ENCODE measurements around the gene CD80.
"Not testable (repeated sequence)": the region's sequence is repeated elsewhere in the genome, so short reads cannot be mapped to it uniquely, and the experiment has no call there.

Gene CD80

DNA sequence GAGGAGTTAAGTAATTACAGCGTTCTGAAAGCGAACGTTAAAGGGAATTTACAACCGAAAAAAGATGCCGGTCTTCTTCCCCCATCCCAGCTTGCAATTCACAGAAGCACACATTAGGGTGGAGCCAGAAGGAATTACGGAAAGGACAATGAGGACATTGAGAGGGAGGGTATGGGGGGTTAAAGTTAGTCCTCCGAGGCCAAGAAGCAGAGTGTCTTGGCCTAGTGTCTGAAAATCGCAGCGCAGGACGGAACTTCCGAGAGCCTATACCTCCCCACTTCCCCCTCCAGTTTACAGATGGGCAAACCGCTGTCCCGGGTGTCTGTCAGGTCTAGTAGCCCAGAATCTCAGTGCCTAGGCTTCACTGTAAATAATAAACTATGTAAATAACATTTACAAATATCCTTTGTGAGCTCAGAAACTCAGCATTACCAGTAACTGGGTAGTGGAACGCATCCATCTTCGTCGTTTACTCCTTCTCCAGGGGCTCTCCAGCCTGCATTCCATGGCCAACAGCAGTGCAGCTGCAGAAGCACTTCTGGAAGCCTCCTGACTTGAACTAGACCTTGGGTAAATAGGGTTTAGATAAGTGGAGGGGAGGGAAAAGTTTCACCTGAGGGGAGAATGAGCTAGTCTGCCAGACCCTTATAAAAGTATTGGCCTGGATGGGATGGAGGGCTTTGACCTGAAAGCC, 20.8 kb upstream of the CD80 start:
- DNase-seq, result peak; percentile 58

DNA sequence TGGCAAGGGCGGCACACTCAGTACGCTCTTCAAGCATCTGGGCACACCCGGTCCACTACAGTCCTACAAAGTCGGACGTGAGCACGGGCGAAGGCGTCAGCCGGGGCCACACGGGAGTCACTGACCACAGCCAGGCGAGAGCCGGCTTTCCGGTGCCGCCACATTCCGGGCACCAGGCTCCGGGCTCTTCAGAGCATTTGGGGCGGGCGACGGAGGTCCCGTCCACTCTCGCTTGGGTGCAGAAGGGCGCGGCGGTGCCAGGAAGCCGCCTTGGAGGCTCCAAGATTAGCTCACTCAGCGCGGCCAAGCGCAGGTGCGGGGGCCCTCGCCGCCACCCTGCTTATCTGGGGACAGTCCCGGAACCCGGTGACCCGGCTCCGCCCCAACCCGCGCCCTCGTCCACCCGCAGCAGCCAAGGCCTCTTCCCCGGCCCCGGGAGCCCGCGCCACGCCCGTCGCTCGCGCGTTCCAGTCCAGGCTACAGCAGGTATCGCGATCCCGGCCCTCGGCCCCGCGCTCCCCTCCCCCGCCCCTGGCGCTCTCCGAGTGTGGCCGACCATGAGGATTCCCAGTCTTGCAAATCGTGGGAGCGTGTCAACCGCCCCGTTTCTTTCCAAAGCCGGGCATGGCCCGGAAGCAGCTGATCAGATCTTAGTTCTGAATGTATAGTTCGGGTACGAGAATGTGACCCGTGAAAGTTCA, 20.1 kb upstream of the CD80 start, which contains the start of gene ADPRH:
Gene ADPRH (plus strand): TSS at position 127 of the 701 bp plus-strand sequence. CDS start 2,678 bp downstream, outside the sequence.
- DNase-seq, result peak; percentile 90

DNA sequence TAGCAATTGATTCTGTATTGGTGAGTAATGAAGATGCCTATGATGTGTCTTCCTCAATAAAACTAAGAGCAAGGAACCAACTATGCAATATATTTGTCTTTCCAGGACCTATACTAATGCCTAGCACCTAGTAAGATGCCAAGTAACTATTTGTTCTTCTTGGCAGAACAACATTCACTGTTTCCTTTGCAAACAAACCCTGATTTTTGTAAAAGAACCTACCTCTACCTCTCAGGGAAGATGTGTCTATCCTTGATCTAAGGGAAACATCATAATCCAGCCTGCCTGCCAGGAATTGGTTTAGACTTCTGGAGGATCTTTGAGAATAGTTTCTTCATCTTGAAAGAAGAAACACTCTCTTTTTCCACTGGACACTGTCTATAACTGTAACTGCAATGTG, 16.1 kb upstream of the CD80 start:
- DNase-seq, result no peak

DNA sequence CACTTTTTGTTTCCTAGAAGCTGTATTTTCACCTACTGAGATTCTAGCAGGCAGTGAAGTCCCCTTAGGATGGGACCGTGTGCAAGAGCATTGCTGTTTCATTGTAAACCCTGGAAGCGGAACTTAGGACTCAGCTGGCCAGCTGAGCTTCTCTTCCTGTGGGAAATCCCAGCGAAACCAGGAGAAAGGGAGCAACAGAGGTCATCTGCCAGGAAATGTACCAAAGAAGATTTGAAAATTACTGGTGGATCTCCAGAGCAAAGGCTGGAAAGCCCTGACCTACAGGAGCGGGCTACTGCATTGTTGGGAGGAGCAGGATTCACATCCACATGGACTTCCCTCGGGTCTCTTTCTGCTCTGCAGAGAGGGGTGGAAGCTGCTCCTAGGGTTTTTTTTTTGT, 12.3 kb upstream of the CD80 start:
- DNase-seq, result no peak

DNA sequence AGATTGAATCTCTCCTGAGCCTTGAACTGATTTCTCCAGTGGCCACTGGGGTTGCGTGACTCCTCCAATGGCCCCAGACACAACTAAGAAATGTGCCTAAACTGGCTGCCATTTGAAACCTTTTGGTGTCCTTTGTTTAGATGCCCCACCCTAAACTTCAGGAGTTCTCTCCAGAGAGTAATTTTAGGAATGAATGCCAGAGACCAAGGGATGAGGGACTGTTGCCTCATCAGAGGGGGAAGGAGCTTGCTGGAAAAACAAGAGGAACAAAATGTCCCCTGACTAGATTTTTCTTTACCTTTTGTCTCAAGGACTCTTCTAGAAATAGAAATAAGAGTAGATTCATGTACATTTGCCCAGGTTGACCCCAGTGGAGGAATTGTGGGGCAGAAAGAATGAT, 11.8 kb upstream of the CD80 start:
- DNase-seq, result no peak

DNA sequence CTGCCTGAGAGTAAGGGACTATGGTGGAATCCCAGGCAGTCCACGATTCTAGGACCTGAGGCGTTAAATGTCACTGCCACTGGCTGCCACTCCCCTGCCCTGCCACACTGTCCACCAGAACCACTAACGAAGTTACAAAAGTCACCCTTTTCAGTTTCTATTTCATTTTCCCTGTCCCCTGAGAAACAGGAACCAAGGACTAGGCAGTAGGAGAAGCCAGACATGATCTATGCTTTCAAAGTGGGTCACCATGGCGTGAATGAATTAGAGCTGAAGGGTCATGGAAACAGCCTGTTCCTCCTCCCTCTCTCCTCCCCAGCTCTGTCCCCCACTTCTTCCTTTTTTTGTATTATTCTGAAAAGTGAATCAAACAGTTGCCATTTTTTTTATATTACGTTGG, 10.8 kb upstream of the CD80 start:
- no peak for DNase-seq

DNA sequence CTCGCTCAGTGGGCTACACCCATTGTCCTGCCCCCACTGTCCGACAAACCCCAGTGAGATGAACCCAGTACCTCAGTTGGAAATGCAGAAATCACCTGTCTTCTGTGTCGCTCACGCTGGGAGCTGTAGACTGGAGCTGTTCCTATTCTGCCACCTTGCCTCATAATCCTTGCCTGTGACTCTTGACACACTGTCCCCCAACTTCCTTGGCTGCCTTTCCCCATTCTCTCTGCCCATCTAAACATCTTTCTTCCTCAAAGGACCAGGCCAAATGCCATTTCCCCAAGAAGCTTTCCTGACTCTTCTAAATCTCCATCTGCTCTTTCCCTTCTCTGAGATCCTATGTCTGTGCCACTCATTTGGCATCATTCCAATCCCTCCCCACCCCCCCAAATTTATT, 9.7 kb upstream of the CD80 start:
- DNase-seq, result no peak

DNA sequence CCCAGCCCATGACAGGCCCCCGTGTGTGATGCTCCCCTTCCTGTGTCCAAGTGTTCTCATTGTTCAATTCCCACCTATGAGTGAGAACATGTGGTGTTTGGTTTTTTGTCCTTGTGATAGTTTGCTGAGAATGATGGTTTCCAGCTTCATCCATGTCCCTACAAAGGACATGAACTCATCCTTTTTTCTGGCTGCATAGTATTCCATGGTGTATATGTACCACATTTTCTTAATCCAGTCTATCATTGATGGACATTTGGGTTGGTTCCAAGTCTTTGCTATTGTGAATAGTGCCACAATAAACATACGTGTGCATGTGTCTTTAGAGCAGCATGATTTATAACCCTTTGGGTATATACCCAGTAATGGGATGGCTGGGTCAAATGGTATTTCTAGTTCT, 3.9 kb upstream of the CD80 start:
- DNase-seq, result not testable (repeated sequence)

DNA sequence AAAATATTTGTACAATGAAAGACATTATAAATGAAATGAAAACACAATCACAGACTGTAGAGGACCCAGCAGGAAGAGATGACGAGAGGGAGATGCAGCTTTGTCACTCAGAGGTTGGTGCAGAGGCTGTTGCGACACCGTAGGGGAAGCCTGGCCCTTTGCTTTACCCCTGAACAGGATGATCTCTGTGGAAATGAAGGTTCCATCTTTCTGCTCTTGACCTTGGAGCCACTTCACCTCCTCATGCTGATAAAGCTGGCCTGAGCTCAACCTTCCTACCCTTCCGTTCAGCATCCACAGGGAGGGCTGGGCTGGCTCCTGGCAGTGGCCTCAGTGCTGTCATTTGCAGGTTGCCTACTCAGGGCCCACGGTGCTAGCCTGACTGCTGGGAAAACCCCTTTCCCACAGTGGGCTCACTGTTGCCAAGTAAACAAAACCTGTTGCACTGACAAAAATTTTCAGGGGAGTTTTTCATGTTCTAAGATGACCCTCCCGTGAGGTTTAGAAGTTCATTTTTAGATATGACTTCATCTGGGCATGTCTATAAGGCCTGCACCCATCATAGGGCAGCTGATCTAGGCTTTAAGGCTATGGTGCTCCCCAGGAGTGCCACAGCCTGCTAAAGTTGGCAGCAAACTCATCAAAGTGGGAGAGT, 3.0 kb upstream of the CD80 start:
- no peak for DNase-seq

DNA sequence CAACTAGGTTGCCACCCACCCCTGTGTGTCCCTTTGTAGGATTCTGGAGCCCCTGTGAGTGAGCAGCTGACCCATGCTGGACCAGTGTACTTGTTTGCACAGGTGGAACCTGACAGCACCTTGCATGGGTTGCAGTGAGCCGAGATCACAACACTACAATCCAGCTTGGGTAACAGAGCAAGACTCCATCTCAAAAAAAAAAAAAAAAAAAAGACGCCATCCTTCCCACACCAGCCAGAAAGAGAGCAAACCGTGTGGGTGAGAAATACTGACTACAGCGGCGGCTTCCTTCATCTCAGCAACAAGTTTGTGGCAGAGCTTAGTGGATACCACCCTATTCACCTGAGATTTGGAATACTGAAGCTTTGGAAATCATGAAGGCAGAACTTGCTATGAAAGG, 746 bp upstream of the CD80 start:
- DNase-seq, result no peak

DNA sequence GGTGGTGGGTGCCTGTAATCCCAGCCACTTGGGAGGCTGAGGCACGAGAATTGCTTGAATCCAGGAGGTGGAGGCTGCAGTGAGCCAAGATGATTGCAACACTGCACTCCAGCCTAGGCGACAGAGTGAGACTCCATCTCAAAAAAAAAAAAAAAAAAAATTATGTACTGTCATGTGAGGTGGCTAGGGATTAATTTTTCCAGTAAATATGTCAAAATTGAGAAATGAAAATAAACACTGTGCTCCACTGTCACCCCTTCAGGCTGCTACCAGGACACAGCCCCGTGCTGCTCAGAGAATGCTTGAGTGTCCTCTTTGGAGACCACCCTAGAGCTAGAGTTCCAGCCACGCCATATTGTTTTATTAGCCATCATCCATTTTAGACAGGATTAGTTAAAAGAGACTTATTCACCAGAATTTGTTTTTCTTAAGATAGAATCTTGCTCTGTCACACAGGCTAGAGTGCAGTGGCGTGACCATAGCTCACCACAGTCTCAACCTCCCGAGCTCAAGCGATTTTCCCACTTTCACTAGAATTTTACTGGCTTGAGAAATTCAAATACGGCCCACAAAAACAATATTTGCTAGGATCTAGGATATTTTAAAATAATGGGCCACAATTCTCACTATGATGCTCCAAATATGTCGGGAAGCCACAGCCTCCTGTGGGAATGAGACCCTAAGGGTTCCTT, 642 bp downstream of the CD80 start:
- DNase-seq, result no peak

DNA sequence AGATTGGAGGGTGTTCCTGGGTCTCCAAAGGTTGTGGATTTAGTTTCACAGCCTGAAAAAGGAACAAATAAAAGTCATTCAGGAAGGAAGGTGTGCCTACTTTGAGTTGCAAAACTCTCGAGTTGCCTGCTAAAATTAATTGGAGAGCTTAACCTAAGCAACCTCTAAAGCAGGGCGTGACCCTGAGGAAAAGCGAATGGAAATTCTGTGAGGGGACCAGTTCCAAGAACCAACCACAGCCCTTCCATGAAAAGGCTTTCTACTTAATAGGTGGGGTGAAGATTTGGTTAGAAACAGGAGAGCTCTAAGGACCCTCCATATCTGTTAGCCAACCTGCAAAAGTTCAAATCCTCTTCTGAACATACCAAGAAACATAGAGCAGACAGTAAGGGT, 1.5 kb downstream of the CD80 start:
- DNase-seq, result no peak

DNA sequence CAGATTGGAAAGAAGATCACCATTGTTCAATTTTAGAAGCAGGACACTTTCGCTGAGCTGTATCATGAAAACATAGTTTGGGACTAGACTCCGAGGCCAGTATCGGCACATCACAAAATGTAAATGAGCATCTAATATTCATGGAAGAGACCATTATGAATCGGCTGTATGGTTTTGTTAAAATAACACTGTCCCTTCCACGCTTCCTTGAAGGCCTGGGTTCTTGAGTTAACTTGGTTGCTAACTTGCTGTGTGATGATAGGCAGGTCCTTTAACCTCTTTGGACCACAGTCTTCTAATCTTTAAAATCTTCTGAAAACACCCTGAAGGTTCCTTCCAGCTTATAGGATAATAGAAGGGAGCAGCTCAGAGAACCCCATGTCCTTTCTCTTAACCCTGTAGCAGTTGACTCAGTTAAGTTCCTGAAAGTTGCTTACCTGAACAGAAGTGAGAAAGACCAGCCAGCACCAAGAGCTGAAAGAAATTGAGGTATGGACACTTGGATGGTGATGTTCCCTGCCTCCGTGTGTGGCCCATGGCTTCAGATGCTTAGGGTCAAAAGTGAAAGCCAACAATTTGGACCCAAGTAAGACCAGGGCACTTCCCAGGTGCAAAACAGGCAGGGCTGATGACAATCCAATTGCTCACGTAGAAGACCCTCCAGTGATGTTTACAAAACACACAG, 2.1 kb downstream of the CD80 start:
- DNase-seq, result no peak

DNA sequence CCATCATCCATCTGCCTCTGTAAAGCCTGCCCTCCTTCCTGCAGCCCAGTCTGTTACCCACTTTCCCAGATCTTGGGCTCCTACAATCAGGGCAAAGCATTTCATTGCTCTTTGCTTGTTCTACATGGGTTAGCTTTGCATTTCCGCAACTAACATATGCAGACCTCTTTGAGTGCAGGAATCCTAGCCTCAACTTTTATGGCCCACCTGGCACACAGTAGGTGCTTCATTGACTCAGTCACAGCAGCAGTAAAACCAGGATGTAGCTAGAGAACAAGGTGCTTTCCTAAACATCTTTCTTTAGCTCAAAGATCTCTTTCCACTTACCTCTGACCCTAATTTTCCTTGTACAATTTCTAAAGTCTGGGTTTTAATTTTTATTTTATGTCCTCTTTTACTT, 3.5 kb downstream of the CD80 start:
- DNase-seq, result no peak

DNA sequence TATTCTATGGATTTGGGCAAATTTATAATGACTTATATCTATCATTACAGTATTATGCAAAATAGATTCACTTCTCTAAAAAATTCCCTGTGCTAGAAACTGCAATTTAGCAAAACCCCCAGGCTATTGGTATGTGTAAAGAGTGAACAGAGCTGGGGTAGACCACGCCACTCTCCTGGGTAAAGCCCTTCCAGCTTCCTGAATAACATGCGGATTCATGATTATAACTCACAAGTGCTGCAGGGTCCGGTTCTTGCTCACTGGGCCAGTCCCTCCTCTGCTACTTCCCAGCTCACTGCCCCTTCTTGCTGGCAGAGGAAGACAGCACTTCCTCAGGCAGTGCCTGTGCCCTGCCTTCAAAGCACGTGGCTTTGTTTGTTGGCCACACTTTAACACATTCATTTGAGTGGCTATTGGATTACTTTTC, 4.1 kb downstream of the CD80 start:
- no peak for DNase-seq

DNA sequence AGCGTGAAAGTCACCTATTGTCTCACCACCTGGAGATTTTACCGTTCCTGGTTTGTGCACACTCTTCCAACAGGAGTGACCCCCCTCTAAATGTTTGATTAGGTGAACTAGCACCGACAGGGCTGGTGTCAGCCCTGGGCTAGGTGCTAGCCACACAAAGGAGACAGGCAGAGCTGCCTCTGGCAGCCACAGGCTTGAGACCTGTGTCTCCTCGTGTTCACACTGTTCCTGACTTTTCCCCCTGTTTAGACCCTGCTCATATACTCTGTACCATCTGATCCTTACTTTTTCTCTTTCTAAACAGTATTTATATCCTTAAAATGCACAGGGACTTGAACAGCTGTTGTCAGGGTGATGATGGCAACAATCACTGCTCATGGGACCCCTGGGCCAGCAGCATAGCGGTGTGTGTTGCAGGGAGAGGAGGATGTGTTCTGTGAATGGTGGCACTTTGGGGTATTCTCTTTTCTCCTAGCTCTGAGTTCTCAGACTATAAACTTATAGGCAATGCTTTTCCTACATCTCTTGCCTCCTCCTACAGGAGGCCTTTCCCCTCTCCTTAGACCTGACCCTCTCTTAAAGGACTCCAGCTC, 5.5 kb downstream of the CD80 start:
- DNase-seq, result no peak

DNA sequence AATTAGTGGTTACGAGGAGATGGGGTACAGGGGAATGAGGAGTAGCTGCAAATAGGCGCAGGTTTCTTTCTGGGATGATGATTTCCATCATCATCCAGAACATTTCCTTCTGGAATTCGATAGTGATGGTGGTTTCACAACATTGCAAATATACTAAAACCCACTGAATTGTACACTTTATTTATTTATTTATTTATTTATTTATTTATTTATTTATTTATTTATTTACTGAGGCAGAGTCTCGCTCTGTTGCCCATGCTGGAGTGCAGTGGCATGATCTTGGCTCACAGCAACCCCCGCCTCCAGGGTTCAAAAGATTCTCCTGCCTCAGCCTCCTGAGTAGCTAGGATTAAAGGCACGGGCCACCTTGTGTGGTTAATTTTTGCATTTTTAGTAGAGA, 6.5 kb downstream of the CD80 start:
- not testable (repeated sequence) for DNase-seq

DNA sequence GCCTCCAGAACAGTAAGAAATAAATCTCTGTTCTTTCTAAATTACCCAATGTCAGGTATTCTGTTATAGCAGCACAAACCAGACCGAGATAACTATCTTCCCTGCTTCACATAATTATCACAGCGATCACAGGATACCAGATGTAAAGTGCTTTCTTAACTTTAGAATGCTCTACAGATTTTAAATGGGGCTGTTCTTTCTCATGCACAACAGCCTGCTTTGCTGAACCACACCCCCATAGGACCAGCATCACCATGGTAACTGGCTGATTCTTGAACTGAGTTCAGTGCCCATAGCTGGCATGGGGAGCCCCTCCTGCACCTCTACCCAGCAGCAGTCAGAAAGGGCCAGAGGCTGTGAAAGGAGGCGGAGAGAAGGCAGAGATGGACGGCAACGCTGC, 7.8 kb downstream of the CD80 start:
- no peak for DNase-seq

DNA sequence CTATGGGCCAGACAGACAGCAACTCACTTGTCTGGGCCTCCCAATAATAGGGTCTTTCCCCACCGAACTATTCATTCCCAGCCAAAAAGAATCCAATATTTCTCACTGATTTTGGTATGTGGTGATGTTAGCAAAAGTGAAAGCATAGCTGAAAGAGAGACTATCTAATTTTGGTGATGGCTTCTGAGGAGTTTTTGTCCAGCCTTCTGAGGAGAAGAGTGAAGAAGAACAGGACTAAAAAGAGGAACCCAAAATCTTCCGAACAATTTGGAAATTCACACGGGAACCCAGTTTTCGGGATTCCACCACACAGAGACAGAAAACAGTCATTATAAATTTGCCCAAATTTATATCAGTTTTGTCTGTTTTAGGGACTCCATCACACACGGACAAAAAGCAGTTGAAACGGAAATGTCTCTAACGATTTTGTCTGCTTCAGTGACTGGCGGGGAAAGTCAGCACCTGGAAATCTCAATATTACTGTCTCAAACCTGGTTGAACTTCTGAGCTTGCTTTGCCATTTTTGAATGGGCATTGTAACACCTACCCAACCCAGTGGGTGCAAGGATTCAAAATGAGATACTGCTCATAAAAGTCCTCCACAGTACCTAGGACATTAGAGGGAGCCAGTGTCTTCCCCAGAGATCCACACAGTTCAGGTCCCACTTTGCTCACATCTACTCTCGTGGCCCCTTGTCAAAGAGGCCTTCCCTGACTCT, 9.1 kb downstream of the CD80 start:
- DNase-seq, result no peak

DNA sequence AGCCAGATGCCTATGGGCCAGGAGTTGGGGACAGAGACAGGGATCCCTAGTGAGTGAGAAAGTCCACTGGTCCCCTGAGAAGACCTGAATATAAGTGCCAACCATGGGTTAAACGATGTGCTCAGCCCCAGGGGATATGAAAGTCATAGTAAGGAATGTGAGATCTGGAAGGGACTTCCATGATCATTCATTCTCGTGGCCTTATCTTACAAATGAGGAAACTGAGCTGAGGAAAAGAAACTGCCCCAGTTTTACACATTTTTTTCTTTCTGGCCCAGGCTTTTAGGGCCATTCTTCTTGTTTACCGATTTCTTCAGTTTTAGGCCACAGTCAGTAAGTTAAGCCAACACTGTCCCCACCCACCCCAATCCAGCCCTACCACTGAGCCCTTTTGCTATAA, 11.1 kb downstream of the CD80 start:
- no peak for DNase-seq

DNA sequence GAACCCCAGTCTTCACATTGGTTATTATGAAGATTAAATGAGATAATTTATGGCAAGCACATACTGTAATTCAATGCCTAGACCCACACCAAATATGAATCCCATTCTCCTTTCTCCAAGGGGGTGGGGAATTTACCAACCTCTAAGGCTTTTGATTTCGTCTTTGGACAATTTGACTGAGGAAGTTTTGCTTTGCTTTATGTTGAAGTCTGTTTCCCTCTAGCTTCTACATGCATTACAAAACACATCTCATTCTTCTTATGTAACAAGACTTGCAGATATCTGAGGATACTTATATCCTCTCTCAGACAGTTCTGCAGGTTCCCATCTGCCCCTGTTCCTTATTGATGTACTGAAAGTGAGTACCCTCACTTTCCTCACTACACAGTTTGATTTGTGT, 12.2 kb downstream of the CD80 start:
- no peak for DNase-seq

DNA sequence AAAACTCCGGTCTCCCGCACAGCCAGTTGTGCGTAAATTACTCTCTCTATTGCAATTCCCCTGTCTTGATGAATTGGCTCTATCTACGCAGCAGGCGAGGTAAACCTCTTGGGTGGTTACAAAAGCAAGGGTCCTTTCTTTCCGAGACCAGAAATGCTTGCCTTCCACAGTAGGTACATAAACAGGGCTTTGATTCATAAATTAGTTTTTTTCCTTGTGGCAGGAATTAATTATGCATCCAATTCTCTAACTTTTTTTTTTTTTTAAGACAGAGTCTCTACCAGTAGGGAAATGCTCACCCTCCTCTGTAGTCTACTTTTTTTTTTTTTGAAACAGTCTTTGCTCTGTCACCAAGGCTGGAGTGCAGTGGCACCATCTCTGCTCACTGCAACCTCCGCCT, 16.3 kb downstream of the CD80 start:
- no peak for DNase-seq

All from left hindlimb (tissue), 1 donor.